Stimulated activated CD4-positive, alpha-beta T cell treated with anti-CD3 and anti-CD28 coated beads, Interleukin-2, amount 100 ng/mL, for 48 hours (primary cell): ENCODE data around the gene FCHSD1.
"Not testable (repeated sequence)": the region's sequence is repeated elsewhere in the genome, so short reads cannot be mapped to it uniquely, and the experiment has no call there.

Experiments used
- DNase-seq, 2 donors: peaks; one replicate each; pipeline ENCODE4 v3.0.0-alpha.2; 2020

FCHSD1 gene

GRCh38 chr5:141615991-141616720 is 35.1 kb downstream of the FCHSD1 start:
- no peak for DNase-seq

- no peak for DNase-seq
These were observed 37.9 kb downstream of the FCHSD1 start for GRCh38 chr5:141613344-141613743.

- DNase-seq: no peak
These were observed 39.9 kb downstream of the FCHSD1 start for GRCh38 chr5:141611289-141611688.

GRCh38 chr5:141609921-141610320 is 41.3 kb downstream of the FCHSD1 start:
- DNase-seq: not testable (repeated sequence)

GRCh38 chr5:141609044-141609443 is 42.2 kb downstream of the FCHSD1 start:
- no peak for DNase-seq

GRCh38 chr5:141608557-141608956 is 42.7 kb downstream of the FCHSD1 start:
- DNase-seq: no peak

GRCh38 chr5:141608046-141608445 is 43.2 kb downstream of the FCHSD1 start:
- no peak for DNase-seq

- peak; percentile 48 to 49 for DNase-seq
These were observed 45.5 kb downstream of the FCHSD1 start for GRCh38 chr5:141605523-141606277.

GRCh38 chr5:141603923-141604717 is 47.1 kb downstream of the FCHSD1 start:
- no peak for DNase-seq

GRCh38 chr5:141602606-141603005 is 48.6 kb downstream of the FCHSD1 start:
- no peak for DNase-seq

- no peak for DNase-seq
These were observed 52.5 kb downstream of the FCHSD1 start for GRCh38 chr5:141598391-141599345.

- no peak for DNase-seq
These were observed 53.4 kb downstream of the FCHSD1 start for GRCh38 chr5:141597814-141598213.

- no peak for DNase-seq
These were observed 53.8 kb downstream of the FCHSD1 start for GRCh38 chr5:141597394-141597793.

GRCh38 chr5:141596867-141597266 is 54.4 kb downstream of the FCHSD1 start:
- no peak for DNase-seq

- no peak for DNase-seq
These were observed 61.1 kb downstream of the FCHSD1 start for GRCh38 chr5:141590127-141590526.
